RCC 7860 (cell line): Measurements from ENCODE around the gene TRIP13.
"Not testable (repeated sequence)": the region's sequence is repeated elsewhere in the genome, so short reads cannot be mapped to it uniquely, and the experiment has no call there.

ENCODE experiments used
- DNase-seq: peaks from one replicate; pipeline ENCODE4 v3.0.0-alpha.2; 2015; ENCODE audit warnings: low spot score
- FAIRE-seq: peaks from 2 replicates; lab custom pipeline; 2012; peaks lifted over from hg19 to GRCh38; lab: Jason Lieb, UNC

The TRIP13 gene

GRCh38 chr5:933951-934350 lies 41.3 kb downstream of the TRIP13 start:
- FAIRE-seq, DNase-seq: not testable (repeated sequence)

GRCh38 chr5:934381-934967 lies 41.8 kb downstream of the TRIP13 start:
- DNase-seq, FAIRE-seq: not testable (repeated sequence)

- DNase-seq = no peak
- FAIRE-seq = no peak
Measured at GRCh38 chr5:935510-936084, 42.9 kb downstream of the TRIP13 start.

GRCh38 chr5:936149-937144 lies 43.8 kb downstream of the TRIP13 start:
- DNase-seq (no peak), FAIRE-seq (no peak)

GRCh38 chr5:937151-937924 lies 44.7 kb downstream of the TRIP13 start:
- FAIRE-seq (no peak), DNase-seq (no peak)

GRCh38 chr5:939368-939767 lies 46.7 kb downstream of the TRIP13 start:
- FAIRE-seq (no peak), DNase-seq (no peak)

- not testable (repeated sequence) for FAIRE-seq, DNase-seq
Measured at GRCh38 chr5:940741-941140, 48.1 kb downstream of the TRIP13 start.

- DNase-seq = no peak
- FAIRE-seq = no peak
Measured at GRCh38 chr5:943201-943917, 50.7 kb downstream of the TRIP13 start.

- FAIRE-seq (no peak), DNase-seq (no peak)
Measured at GRCh38 chr5:943918-944620, 51.4 kb downstream of the TRIP13 start.

GRCh38 chr5:944621-944927 lies 51.9 kb downstream of the TRIP13 start:
- no peak for DNase-seq
- no peak for FAIRE-seq

- no peak for DNase-seq
- no peak for FAIRE-seq
Measured at GRCh38 chr5:944992-945685, 52.5 kb downstream of the TRIP13 start.

GRCh38 chr5:945691-946551 lies 53.2 kb downstream of the TRIP13 start:
- FAIRE-seq (no peak), DNase-seq (no peak)

- FAIRE-seq (no peak), DNase-seq (no peak)
Measured at GRCh38 chr5:946720-947625, 54.3 kb downstream of the TRIP13 start.

GRCh38 chr5:947626-948471 lies 55.2 kb downstream of the TRIP13 start:
- FAIRE-seq = no peak
- DNase-seq = no peak

- no peak for DNase-seq
- no peak for FAIRE-seq
Measured at GRCh38 chr5:948472-949274, 56.0 kb downstream of the TRIP13 start.

GRCh38 chr5:949275-949543 lies 56.5 kb downstream of the TRIP13 start:
- FAIRE-seq = no peak

More at GRCh38 chr5:949275-949543, 56.5 kb downstream of the TRIP13 start:
- no peak for DNase-seq
